Fibroblast of skin of right biceps (primary cell): Measurements from ENCODE around the gene LRIT2.
"Not testable (repeated sequence)": the region's sequence is repeated elsewhere in the genome, so short reads cannot be mapped to it uniquely, and the experiment has no call there.

Experiments
- DNase-seq: peaks from one replicate; pipeline ENCODE4 v3.0.0-alpha.2; 2013

Gene LRIT2

GRCh38 chr10:84205049-84205852, 20.1 kb downstream of the LRIT2 start:
- peak; percentile 14 for DNase-seq

- no peak for DNase-seq
These were observed 20.7 kb downstream of the LRIT2 start for GRCh38 chr10:84204610-84205009.

DNA sequence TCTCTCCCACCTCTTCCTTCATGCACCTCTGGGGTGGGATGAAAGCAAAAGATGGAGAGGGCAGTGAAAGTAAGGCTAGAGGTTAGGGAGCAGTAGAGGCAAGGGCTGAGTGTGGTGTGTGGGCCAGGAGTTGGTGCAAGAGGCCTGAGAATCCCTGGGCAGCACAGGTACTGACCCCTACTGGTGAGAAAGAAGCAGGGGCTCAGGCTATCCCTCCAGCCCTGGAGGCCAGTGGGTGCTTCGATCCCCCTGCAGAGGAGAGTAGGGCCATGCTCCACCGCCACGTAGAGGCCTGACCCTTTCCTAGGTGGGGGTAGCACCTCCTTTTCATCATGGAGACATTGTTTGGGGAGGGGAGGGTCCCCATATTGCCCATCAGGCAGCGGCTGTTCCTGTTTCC, 21.2 kb downstream of the LRIT2 start:
- DNase-seq: no peak

GRCh38 chr10:84202349-84202748, 23.0 kb downstream of the LRIT2 start:
- DNase-seq: no peak

DNA sequence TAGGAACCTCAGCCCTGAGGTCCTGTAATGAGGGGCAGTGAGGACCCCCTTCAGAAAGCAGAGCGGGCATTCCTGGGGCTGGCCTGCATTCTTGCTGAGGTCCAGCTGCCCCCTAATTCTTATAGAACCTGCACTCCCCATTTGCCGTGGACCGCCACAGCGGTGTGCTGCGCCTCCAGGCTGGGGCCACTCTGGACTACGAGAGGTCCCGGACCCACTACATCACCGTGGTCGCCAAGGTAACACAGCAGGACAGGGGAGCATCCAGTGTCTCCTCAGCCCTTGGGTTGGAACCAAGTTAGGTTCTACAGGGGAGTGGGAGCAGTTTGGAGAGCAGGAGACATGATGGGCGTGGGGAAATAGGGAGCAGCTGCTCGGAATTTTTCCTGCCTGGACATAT, 23.7 kb downstream of the LRIT2 start:
- DNase-seq: no peak

GRCh38 chr10:84201244-84201606, 24.1 kb downstream of the LRIT2 start:
- DNase-seq: no peak

DNA sequence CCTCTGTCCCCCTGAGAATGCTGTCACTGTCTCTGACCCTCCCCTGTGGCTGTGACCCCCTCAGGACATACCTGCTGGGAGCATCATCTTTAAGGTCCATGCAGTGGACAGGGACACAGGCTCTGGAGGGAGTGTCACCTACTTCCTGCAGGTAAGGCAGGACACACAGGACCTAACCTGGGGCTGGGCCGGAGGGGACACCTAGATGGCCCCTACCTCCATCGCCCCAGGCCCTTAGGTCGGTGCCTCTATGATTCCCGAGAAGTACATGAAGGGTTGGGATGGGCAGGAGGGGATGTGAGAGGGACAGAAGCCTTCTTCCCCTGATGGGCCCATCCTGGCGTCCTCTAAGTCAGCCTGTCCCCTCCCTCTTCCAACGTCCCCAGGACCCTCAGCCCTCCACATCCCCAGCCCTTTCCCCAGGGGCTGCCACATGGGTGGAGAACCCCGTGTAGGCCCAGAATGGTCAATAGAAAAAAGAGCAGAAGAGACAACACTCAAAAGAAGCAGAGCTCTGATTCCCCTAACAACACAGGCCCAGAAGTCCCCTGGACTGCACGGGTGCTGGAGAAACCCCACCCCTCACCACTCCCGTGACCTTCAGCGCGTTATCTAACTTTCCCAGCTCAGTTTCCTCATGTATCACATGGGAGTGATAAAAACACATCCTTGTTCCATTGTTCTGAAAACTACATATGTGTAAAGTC, 24.7 kb downstream of the LRIT2 start:
- no peak for DNase-seq

- DNase-seq: no peak
These were observed 27.0 kb downstream of the LRIT2 start for GRCh38 chr10:84198206-84198915.

DNA sequence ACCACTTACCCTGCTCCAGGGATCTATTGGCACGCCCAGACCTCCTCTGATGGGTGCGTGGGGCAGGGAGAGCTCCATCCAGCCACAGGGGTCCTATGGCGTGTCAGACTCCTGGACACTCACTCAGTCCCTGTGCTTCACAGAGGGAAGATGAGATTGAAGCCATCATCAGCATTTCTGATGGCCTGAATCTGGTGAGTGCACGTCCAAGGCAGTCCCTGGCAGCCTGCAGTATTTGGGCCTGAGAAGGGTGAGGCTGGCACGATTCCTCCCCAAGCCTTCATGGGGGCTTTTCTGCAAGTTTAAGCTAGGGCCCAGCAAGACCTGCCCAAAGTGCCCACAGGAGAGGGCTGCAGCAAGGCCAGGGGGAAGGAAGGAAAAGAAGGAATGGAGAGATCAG, 27.7 kb downstream of the LRIT2 start:
- DNase-seq: no peak

DNA sequence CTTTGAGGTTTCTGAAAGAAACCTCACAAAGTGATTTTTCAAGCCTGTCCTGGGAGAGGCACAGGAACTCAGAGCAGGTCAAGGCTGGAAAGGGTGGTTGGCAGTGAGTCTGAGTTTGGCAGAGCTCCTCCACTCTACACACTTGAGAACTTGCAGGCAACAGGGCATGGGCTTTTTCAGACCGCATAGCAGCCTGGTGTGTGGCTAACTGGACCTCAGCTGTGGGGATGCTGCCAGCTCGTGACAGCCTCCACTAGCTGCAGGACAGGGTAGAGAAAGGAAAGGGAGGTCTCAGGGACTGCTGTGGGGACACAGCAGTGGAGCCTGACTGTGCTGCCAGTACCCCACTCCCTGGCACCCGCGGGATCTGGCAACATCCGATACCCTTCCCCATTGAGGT, 28.4 kb downstream of the LRIT2 start:
- no peak for DNase-seq

- no peak for DNase-seq
These were observed 29.3 kb downstream of the LRIT2 start for GRCh38 chr10:84196083-84196482.

GRCh38 chr10:84195044-84195830, 30.1 kb downstream of the LRIT2 start:
- no peak for DNase-seq

GRCh38 chr10:84194424-84195043, 30.8 kb downstream of the LRIT2 start, which contains the start of gene CDHR1:
Gene CDHR1, plus strand, starts transcription at chr10:84194537. Its CDS starts 224 bp downstream, at chr10:84194761.
- peak; percentile 6 for DNase-seq

- peak; percentile 2 for DNase-seq
These were observed 31.4 kb downstream of the LRIT2 start for GRCh38 chr10:84193846-84194423.

- DNase-seq: no peak
These were observed 32.0 kb downstream of the LRIT2 start for GRCh38 chr10:84193327-84193726.

DNA sequence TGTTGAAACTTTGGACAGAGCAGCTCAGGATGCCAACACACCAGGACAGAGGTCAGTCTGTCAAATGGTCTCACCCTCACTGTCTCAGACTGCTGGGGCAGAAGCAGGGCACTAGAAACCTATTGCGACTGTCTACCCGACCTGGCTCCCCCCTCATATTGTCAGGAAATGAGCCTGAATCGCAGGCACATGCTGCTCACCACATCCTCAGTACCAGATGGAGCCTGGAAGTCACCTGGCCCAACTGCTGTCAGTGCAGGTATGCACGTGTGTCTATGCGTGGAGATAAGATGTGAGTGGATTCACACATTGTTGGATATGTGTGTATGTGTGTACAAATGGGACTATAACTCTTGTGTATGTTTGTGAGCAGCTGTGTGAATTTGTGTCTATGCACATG, 34.2 kb downstream of the LRIT2 start:
- DNase-seq: no peak

- DNase-seq: no peak
These were observed 34.7 kb downstream of the LRIT2 start for GRCh38 chr10:84190621-84191020.

DNA sequence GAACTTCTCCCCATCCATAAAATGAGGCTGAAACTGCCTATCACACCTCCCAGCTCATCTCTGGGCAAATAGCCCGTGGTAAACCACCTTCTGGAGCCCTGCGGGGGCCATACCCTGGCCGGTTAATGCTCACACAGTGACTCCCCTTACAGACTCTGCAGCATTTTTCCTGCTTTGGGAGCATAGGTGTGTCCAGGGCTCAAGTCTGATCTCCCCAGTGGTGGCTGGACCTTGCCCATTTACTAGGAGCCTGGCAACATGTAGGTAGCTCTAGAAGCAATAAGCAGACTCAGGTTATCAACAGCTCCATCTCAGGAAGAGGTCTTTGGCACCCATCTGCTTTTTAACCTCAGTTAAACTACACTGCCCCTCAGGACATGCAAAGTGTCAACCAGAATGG, 36.5 kb downstream of the LRIT2 start:
- DNase-seq: no peak

DNA sequence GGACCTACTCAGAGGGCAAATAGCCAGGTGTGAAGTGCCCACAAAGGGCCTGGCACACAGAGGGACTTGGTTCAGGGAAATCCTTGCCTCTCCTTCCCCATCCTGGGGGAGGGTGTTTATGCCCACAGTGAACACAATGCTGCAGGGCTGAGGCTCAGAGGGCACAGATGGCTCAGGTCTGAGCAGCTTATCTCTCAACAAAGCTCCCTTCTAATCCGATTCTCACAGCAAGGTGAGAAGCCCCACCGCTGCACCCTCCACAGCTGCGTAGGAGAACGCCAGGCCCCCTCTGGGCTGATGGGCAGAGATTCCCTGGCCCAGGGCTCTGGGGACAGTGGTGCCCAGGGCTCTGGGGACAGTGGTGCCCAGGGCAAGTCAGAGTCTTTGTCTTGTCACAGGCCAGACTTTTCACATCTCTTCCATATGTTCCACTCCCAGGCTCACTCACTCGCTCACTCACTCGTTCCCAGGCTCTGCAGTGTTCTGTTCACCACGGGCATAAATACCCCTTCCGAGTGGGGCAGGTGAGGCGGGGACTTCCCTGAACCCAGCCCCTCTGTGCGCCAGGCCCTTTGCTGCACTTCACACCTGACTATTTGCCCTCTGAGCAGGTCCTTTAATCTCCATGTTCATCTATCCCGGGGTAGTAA, 39.7 kb downstream of the LRIT2 start:
- no peak for DNase-seq

GRCh38 chr10:84184517-84184916, 40.8 kb downstream of the LRIT2 start:
- DNase-seq: no peak

DNA sequence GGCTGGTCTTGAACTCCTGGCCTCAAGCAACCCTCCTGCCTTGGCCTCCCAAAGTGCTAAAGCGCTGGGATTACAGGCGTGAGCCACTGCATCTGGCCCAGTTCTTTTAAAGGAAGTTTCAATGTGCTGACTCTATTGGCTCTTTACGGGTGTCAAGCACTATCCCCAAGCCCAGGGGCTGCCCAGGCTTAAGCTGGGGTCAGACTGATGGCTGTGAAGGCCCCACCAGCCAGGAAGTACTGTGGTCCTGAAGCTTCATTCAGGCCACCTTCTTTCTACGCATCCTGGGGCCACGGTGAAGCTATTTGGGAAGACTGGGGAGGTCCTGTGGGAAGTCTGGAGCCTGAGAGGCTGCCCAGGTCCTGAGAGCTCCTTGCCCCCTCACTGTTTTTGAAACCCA, 43.7 kb downstream of the LRIT2 start:
- no peak for DNase-seq

GRCh38 chr10:84180386-84180785, 45.0 kb downstream of the LRIT2 start:
- not testable (repeated sequence) for DNase-seq
